GM15510 (cell line): ENCODE data around the gene ELK1.

Experiments
- POLR2A ChIP-seq: IDR thresholded peaks from 3 replicates; pipeline ENCODE4 v1.6.1; 2011; ENCODE audit warnings: borderline replicate concordance; ENCODE audit not compliant: insufficient read length; ENCODE audit errors: extremely low read depth

The ELK1 gene

GRCh38 chrX:47628982-47629381 lies 21.4 kb downstream of the ELK1 start:
- TF ChIP-seq POLR2A = no peak

- no peak for TF ChIP-seq POLR2A
Measured at GRCh38 chrX:47625365-47625764, 25.0 kb downstream of the ELK1 start.

GRCh38 chrX:47623540-47624027 lies 26.8 kb downstream of the ELK1 start:
- TF ChIP-seq POLR2A = no peak

- TF ChIP-seq POLR2A = no peak
Measured at GRCh38 chrX:47621851-47622250, 28.5 kb downstream of the ELK1 start.

- no peak for TF ChIP-seq POLR2A
Measured at GRCh38 chrX:47620303-47620685, 30.1 kb downstream of the ELK1 start.

- TF ChIP-seq POLR2A = no peak
Measured at GRCh38 chrX:47619486-47620302, 30.7 kb downstream of the ELK1 start, which contains the start of gene SYN1. Gene SYN1, minus strand, starts transcription at chrX:47619857. Its CDS starts 129 bp downstream, at chrX:47619728.

GRCh38 chrX:47618923-47619485 lies 31.4 kb downstream of the ELK1 start:
- TF ChIP-seq POLR2A = no peak

GRCh38 chrX:47614618-47615017 lies 35.7 kb downstream of the ELK1 start:
- TF ChIP-seq POLR2A = no peak

GRCh38 chrX:47613082-47613481 lies 37.3 kb downstream of the ELK1 start:
- no peak for TF ChIP-seq POLR2A

- no peak for TF ChIP-seq POLR2A
Measured at GRCh38 chrX:47612418-47612817, 37.9 kb downstream of the ELK1 start.

GRCh38 chrX:47611926-47612325 lies 38.4 kb downstream of the ELK1 start:
- no peak for TF ChIP-seq POLR2A

- no peak for TF ChIP-seq POLR2A
Measured at GRCh38 chrX:47611489-47611888, 38.9 kb downstream of the ELK1 start.

GRCh38 chrX:47610511-47610910 lies 39.9 kb downstream of the ELK1 start:
- no peak for TF ChIP-seq POLR2A

- no peak for TF ChIP-seq POLR2A
Measured at GRCh38 chrX:47608130-47608810, 42.1 kb downstream of the ELK1 start.

GRCh38 chrX:47607091-47607490 lies 43.3 kb downstream of the ELK1 start:
- TF ChIP-seq POLR2A = no peak

GRCh38 chrX:47605024-47605423 lies 45.3 kb downstream of the ELK1 start:
- TF ChIP-seq POLR2A = no peak

- no peak for TF ChIP-seq POLR2A
Measured at GRCh38 chrX:47597222-47597621, 53.1 kb downstream of the ELK1 start.

GRCh38 chrX:47596256-47596655 lies 54.1 kb downstream of the ELK1 start:
- no peak for TF ChIP-seq POLR2A
